HG03108 (cell line): ENCODE results near the gene R3HDM4.

ENCODE experiments used
- ATAC-seq: cut with Tn5 transposase; IDR thresholded peaks from one replicate; pipeline ENCODE4 v1.9.1; 2021; ENCODE audit warnings: moderate library complexity; ENCODE audit not compliant: unreplicated experiment

Gene R3HDM4

DNA sequence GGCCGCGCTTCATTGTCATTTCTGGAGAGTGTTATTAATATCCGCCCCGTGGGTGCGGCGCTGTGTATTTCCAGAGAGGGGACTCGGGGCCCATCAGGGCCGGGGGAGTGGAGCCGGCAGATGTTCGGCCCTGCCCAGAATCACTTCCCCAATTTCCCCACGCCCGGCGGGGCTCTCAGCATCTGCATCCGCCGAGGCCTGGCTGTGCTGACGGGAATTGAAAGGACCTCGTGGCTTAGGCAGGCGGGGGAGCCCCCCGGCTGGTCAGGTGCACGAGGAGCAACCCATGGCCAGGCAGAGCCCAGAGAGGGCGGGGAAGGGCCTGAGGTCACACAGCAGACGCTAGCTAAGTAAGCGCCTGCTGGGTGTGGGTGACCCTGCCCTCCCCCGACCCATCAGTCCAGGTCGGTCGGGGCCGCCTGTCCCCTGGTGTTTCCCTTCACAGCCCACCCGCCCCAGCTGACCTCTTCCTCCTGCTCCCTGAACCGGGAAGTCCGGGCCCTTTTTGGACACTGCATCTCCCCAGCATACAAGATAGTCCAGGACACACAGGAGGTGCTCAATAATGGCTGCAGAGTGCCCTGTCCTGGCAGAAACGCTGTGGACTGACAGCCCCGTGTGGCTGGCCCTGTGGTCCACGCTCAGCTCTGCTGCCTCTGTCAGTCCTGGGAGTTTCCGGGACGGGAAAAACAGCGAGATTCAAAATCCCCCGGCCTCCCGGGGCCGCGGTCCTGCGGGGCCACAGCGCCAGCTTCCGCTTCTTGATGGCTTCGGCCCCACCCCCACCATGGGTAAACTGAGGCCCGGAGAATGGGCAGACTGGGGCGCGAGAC lies 34.9 kb upstream of the R3HDM4 start:
- peak; percentile 64 for ATAC-seq

DNA sequence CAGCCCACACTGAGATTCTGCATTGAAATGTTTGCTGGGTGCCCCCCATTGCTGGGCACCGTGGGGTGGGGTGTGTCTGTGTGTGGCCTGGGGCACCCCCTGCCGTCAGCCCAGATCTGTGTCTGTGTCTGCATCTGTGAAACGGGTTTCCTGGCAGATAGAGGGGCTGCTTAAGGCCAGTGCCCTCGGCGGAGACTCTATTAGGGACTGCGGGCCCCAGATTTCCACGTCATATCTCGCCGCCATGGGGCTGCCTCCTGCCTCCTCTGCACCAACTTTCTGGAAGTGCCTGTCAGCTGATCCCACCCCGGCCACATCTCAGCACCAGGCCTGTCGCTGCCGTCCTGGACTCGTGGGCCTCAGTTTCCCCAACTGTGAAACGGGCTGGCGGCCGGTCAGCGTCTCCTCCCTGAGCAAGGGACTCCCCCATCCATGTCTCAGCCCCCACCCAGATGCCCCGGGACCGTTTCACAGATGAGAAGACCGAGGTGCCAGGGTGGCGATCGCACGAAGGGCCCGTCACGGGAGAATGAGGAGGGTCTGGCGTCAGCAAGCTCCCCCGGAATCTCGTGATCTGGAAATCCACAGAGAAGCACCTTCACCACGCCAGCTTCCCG lies 34.2 kb upstream of the R3HDM4 start:
- no peak for ATAC-seq

DNA sequence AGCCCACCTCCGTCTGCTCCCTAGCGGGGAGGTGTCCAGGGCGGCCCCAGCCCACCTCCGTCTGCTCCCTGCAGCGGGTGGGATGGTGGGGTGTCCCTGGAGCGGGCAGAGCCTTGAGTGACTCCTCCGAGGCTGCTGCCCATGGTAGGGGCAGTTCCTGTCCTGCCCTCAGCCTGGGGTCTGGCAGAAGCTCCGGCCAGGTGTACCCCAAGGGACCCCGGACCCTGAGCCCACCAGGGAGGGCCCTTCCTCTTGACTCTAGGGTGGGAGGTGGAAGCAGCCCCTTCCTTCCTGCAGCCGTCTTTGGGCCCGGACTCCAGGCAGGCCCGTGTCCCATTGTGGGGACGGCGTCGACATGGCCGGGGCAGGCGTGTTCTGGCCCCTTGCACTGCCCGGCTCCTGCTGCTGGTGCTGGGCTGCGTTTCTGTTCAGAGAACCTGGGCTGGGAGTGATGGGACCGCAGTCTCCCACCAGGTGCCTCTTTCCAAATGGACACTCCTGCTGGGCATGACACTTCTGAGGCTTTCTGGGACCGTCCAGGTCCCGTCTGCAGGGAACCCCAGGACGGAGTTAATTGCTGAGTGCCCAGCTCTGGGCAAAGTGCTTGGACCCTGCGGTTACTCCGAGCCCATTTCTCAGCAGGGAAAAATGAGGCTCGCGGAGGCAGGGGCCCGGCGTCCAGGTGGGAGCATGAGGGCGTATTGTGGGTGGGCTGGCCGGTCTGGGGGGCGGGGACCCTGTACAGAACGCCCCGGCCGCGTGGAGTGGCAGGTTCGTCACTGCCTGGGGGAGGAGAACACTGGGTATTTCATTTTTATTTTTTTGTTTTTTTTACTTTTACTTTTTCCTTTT lies 32.6 kb upstream of the R3HDM4 start:
- no peak for ATAC-seq

DNA sequence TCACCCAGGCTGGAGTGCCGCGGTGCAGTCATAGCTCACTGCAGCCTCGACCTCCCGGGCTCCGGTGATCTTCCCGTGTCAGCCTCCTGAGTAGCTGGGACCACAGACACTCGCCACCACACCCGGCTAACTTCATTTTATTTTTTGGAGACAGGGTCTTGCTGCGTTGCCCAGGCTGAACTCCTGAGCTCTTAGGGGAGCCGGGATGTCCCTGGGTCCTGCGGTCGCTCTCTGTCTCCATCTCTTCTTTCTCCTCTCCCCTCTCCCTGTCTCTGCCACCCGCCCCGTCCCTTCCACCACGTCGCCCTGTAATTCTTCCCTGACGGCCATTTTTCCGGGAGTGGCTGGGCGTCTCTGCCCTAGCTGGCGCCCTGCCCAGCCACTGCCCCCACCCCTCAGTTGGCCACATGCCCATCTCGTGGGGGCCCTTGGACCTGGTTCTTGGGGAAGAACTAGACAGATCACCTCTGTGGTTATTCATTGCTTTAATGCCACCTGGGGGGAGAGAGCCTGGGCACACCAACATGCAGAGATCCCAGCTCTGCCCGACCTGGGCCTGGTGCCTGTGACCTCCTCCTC lies 31.7 kb upstream of the R3HDM4 start:
- no peak for ATAC-seq

DNA sequence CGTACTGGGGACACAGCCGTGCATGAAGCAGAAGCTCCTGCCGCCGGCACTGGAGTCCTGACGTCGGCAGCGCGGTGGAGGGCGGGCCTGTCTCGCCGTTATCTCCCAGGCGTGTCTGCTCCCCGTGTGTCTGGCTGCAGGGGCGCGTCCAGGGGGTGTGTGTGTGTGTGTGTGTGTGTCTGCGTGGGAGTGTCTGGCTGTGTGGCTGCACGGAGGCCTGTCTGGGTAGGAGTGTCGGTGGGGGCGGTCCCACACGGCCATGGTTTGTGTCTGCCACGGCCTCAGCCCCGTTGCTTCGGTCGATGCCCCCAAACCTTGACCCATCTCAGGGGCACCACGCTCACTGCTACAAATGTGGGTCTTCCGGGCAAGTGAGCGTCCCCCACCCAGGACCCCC lies 31.1 kb upstream of the R3HDM4 start:
- ATAC-seq, result no peak

DNA sequence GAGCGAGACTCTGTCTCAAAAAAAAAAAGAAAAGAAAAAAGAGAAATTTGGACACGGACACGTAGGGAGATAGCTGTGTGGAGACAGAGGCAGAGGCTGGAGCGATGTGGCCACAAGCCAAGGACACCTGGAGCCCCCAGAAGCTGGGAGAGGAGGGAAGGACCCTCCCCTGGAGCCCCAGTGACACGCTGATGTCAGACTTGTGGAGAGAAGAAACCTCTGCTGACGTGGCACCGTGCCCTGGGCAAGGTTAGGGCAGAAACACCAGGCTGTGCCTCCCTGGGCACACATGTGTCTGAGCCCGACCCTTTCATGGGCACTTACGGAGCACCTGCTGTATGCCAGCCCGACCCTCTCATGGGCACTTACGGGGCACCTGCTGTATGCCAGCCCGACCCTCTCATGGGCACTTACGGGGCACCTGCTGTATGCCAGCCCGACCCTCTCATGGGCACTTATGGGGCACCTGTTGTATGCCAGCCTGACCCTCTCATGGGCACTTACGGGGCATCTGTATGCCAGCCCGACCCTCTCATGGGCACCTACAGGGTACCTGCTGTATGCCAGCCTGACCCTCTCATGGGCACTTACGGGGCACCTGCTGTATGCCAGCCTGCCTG lies 30.6 kb upstream of the R3HDM4 start:
- ATAC-seq, result no peak

DNA sequence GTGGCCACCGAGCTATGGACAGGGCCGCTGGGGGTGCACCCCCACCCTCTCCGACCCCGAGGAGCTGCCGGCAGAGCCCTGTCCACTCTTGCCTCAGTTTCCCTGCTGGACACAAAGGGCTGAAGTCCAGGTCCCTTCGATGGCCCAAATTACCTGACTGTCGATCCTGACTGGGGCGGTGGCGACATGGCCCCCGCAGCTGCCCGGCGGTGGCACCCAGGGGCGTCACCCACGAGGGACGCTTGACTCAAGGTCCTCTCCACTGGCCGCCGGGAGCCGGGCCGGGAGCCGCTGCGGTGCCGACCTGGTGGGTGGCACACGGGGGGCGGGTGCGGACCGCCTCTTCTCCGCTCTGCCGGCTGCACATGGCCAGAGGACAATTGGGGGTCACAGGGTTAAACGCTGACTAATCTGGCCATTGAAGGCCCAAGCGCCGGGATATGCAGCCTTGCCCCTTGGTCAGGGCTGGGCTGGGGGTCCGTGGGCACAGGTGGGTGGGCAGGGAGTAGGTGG lies 29.2 kb upstream of the R3HDM4 start:
- no peak for ATAC-seq

DNA sequence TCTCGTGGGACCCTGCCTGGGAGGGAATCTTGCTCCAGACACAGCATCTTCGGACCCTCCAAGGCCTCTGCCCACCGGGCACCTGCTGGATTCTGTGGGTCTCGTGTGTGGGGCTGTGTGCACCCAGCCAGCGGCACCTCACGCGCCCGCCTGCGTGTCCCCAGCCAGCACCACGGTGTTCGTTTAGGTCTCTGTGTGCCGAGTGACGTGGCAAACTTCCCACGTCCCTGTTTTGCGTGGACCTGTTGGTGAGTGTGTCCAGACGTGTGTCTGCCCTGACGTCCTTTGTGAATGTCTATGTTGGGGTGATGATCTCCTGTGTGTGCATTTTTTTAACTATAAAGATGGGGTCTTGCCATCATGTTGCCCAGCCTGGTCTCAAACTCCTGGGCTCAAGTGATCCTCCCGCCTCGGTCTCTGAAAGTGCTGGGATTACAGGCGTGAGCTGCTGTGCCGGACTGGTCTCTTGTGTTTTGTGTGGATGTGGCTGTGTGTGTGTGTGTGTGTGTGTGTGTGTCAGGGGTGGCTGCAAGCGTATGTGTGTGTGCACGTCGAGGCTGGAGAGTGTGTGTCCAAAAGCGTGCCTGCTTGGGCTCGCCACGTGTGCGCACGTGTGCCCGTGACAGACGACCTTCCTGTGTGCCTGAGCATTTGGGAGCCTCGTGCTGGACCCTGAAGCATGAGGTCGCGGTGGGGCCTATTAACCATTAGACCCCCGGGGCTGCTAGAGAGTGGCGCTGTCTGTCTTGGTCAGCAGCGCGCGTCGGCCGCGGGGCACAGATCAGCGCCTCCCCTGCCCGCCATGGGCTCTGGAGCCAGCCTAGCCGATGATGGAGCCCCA lies 28.5 kb upstream of the R3HDM4 start:
- ATAC-seq, result no peak

DNA sequence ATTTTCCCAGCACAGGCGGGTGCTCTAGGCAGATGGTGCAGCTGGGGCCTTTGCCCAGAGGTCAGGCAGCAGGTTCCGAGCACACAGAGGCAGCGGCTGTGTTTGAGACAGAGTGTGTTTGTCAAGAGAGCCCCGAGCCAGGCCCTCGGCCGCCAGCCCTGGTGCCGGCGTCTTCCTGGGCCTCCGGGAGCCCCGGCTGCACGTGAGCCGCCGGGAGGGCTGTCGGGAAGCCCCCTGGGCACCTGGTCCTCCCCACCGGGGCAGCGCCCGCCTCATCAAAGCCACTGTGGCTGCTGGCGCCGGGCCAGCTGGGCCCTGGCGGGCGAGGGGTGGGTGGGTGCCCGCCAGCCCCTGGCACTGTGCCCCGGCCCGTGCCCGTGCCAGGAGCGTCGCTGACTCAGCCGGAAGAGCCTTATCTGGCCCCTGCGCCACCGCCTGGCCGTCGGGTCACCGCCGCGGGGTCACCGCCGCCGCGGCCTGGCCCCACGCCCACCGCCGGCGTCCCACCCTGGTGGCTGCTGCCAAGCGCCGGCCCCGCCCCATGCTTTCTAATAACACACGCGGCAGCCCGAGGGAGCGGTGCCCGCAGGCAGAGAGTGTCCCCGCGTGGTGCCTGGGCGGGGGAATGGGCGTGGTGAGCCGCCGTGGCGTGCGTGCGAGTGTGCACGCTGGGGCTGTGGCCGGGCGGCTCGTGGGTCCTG lies 27.7 kb upstream of the R3HDM4 start:
- peak; percentile 40 for ATAC-seq

DNA sequence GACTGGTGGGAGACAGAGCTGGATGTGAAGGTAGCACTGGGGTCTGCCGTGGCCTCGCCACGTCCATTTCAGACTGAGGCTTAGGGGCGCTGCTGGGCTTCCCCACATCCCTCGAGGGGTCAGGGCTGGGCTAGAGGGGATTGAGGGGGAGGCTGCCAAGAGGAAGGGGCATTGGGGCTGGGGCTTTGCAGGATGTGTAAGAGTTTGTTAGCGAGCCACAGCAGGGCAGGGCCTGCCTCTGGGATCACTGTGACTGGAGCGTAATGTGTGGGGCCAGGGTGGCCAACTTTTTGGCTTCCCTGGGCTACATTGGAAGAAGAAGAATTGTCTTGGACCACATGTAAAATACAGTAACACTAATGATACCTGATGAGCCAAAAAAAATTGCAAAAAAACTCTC lies 26.9 kb upstream of the R3HDM4 start:
- no peak for ATAC-seq

DNA sequence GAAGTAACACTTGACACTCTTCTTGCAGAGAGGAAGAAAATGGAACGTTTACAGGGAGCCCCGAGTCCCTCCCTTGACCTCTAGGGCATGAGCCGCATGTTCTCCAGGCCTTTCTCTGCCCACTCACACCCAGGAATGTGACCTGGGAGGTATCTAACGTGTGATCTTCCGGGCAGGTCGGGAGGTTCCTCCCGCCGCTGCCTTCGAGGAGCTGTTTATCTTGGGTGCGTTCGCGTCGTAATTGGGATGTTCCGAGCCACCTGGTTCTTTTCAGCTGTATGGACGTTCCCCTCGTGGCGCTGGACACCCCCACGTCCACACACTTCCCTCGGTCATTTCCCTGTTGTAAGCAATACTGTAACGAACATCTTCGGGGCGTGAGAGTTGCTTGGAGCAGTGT lies 26.4 kb upstream of the R3HDM4 start:
- no peak for ATAC-seq

DNA sequence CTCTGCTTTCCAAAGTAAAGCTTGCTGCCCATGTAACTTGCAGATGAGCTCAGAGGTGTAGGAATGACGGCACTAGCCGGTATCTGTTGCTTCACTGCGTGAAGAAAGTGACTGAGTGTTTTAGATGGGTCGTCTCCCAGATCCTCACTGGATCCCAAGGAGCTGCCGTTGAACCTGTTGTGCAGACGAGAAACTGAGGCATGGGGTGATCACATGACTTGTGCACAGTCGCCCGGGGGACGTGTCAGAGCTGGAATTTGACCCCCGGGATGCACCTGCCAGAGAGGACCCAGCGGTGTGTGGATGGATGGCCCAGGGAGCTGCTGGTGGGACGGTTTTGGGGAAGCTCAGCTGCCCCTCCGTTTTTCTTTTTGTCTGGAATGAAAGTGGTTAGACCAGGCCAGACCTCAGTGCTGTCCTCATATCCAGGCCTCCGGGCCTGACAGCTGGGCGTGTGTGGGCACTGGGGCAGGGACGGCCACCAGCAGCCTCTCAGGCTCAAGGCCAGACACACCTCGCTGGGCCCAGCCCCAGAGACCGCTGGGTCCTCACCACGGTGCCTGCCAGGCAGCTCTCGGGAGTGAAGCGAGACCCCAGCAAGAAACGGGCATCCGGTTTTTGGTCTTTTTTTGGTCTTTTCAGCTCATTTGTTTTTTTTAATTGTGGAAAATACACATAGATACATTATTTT lies 25.4 kb upstream of the R3HDM4 start:
- ATAC-seq, result no peak

DNA sequence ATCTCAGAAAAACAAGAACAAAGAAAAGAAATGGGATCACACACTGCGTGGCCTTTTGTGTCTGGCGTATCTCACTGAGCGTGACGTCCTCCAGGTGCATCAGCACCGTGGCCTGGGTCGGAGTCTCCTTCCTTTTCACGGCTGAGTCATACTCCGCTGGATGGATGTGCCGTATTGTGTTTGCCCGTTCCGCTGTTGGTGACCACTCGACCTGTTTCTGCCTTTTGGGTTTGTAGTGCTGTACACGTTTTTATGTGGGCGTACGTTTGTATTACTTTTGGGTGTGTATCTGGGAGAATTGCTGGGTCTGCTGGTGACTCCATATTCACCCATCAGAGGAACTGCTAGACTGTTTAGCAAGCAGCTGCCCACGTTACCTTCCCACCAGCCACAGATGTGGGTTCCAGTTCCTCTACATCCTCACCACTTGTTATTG lies 24.3 kb upstream of the R3HDM4 start:
- ATAC-seq, result no peak

DNA sequence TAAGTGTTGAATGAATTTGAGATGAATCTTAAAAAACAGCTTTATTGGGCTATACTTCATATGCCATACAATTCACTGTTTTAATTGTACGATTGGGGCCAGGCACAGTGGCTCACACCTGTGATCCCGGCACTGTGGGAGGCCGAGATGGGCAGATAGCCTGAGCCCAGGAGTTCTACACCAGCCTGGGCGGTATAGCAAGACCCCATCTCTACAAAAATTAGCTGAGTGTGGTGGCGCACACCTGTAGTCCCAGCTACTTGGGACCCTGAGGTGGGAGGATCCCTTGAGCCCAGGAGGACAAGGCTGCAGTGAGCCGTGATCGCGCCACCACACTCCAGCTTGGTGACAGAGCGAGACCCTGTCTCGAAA lies 23.1 kb upstream of the R3HDM4 start:
- no peak for ATAC-seq

DNA sequence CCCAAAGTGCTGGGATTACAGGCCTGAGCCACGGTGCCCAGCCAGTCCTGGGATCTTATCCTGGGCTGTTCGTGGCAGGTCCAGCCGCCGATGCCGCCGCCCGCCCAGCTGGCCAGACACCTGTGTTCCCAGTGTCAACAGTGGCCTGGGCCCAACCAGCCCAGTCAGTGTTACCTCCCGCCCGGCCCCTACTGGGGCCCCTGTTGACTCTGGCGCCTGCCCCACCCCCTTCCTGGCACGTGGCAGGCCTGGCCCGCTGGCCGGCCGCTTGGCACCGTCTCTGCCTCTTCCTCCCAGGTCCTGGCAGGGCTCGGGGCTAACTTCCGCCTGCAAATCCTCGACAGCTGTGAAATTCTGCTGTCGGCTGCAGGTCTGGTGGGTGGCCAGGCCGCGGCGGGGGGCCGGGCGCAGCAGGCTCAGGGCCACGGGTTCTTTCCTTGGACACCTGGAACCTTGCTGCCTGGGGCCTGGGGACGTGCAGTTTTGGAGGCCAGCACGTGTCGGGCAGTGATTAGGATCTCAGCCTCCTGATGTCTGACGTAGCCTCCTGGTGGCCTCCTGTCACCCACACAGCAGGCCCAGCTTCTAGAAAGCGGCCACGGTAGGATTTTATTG lies 22.0 kb upstream of the R3HDM4 start:
- no peak for ATAC-seq

DNA sequence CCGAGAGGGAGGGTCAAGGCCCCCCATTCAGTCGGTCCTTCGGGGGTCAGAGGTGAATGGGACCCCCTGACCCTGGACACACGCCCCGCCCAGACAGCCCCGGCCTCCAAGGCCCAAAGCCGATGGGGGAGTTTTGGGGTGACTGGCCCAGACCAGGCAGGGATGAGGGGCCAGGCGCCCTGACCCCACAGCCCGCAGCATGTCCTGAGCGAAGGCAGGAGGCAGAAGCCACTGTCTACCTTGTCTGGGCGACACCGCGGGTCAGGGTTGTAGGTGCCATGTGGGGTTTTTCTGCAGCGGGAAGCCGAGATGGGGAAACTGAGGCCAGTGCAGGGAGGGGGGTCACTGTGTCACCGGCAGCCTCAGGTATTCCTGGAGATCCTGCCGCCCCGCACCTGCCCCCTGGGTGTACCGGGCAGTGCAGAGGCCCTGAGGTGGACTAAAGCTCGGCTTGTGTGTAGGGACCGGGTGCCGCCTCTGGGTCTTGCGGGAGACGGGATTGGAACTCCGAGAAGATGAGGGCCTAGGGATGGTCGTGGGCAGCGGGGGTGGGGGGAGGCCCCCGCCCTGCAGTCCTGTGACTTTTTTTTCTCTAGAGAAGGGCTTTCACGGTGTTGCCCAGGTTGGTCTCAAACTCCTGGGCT lies 21.3 kb upstream of the R3HDM4 start:
- no peak for ATAC-seq

DNA sequence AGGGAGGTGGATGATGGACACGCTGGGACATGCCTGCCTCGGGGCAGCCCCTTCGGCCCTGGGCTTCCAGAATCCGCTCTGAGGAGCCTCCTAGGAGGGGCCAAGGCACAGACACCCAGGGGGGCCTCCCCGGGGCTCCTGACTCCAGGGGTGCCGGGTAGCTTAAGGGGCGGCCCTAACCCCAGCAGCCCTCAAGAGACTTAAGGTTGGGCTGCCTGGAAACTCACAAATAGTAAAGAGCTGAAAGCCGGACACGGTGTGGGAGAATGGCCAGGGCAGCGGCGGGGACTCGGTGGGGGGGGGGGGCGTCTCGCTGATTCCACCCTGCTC lies 20.5 kb upstream of the R3HDM4 start:
- no peak for ATAC-seq
